Osteocyte (in vitro differentiated cells): ENCODE results near the gene FARS2. TPM values are rescaled to one million over a fixed set of nuclear protein-coding genes. Genes with fewer than 3 reads are reported as not detected.

Experiments
- DNase-seq: peaks from one replicate; pipeline ENCODE4 v3.0.0; 2021; ENCODE audit warnings: mixed read lengths; ENCODE audit not compliant: unreplicated experiment; ENCODE audit errors: extremely low spot score
- H3K27ac Mint-ChIP-seq: one replicate; pipeline ENCODE4 v1.8.0; 2021; ENCODE audit warnings: mild to moderate bottlenecking, mixed read lengths; ENCODE audit not compliant: unreplicated experiment
- H3K27me3 Mint-ChIP-seq: one replicate; pipeline ENCODE4 v1.8.0; 2021; ENCODE audit warnings: mixed read lengths; ENCODE audit not compliant: unreplicated experiment
- H3K36me3 Mint-ChIP-seq: one replicate; pipeline ENCODE4 v1.8.0; 2021; ENCODE audit warnings: mixed read lengths; ENCODE audit not compliant: unreplicated experiment
- H3K4me1 Mint-ChIP-seq: one replicate; pipeline ENCODE4 v1.8.0; 2021; ENCODE audit warnings: mixed read lengths; ENCODE audit not compliant: unreplicated experiment
- H3K4me3 Mint-ChIP-seq: one replicate; pipeline ENCODE4 v1.8.0; 2021; ENCODE audit warnings: mild to moderate bottlenecking, moderate library complexity, mixed read lengths; ENCODE audit not compliant: unreplicated experiment
- H3K9me3 Mint-ChIP-seq: one replicate; pipeline ENCODE4 v1.8.0; 2021; ENCODE audit warnings: mixed read lengths; ENCODE audit not compliant: unreplicated experiment
- CTCF ChIP-seq: fragments of 200-600 bp; sonication (generic); IDR thresholded peaks from 2 replicates; pipeline ENCODE4 v1.5.0; 2021; ENCODE audit warnings: antibody characterized with exemption, mild to moderate bottlenecking, moderate library complexity
- total RNA-seq: library from RNA; stranded (reverse); gene quantifications from 2 replicates; pipeline ENCODE4 v1.2.1, GENCODE V29; 2021

Gene FARS2
- total RNA-seq, 1 donor from 2014 or later = 17.4 TPM

GRCh38 chr6:5302995-5303622, 41.8 kb downstream of the FARS2 start:
- Mint-ChIP-seq H3K9me3 (no peaks in the 10 kb centered on the region), H3K4me3 (no peak overlapping the region), H3K36me3 (no peaks in the 10 kb centered on the region), H3K27me3 (no peaks in the 10 kb centered on the region), H3K27ac (no peak overlapping the region), H3K4me1 (no peaks in the 10 kb centered on the region)
- DNase-seq = no peak
- TF ChIP-seq CTCF = peak; percentile 38

- Mint-ChIP-seq H3K27me3 (no peaks in the 10 kb centered on the region), H3K27ac (no peak overlapping the region), H3K4me1 (no peaks in the 10 kb centered on the region), H3K36me3 (no peaks in the 10 kb centered on the region), H3K9me3 (no peaks in the 10 kb centered on the region), H3K4me3 (no peak overlapping the region)
- DNase-seq = no peak
- TF ChIP-seq CTCF = no peak
These were observed 42.4 kb downstream of the FARS2 start for GRCh38 chr6:5303682-5304081.

- no peak overlapping the region for H3K4me3 Mint-ChIP-seq
- no peaks in the 10 kb centered on the region for H3K27me3 Mint-ChIP-seq
- no peaks in the 10 kb centered on the region for H3K4me1 Mint-ChIP-seq
- H3K27ac Mint-ChIP-seq = no peak overlapping the region
- TF ChIP-seq CTCF = no peak
- no peak for DNase-seq
- no peaks in the 10 kb centered on the region for H3K9me3 Mint-ChIP-seq
- H3K36me3 Mint-ChIP-seq = no peaks in the 10 kb centered on the region
These were observed 44.8 kb downstream of the FARS2 start for GRCh38 chr6:5305968-5306626.

- Mint-ChIP-seq H3K4me1 (no peaks in the 10 kb centered on the region), H3K27ac (no peak overlapping the region), H3K4me3 (no peak overlapping the region), H3K9me3 (no peaks in the 10 kb centered on the region), H3K27me3 (no peaks in the 10 kb centered on the region), H3K36me3 (no peaks in the 10 kb centered on the region)
- no peak for TF ChIP-seq CTCF
- DNase-seq = no peak
These were observed 45.7 kb downstream of the FARS2 start for GRCh38 chr6:5307058-5307457.

- Mint-ChIP-seq H3K27ac (no peak overlapping the region), H3K27me3 (no peaks in the 10 kb centered on the region), H3K4me1 (no peaks in the 10 kb centered on the region), H3K4me3 (no peak overlapping the region), H3K9me3 (no peaks in the 10 kb centered on the region), H3K36me3 (no peaks in the 10 kb centered on the region)
- no peak for DNase-seq
- no peak for TF ChIP-seq CTCF
These were observed 46.8 kb downstream of the FARS2 start for GRCh38 chr6:5308066-5308465.
